GM12872 (cell line): Measurements from ENCODE around the gene ZNF222.

Source experiments
- CTCF ChIP-seq: IDR thresholded peaks from 3 replicates; pipeline ENCODE4 v1.5.1; 2011; ENCODE audit warnings: low read depth, mild to moderate bottlenecking, low read length, moderate library complexity; ENCODE audit not compliant: insufficient read depth

Gene ZNF222

GRCh38 chr19:44025217-44025936 is at the start of gene ZNF222:
Gene ZNF222 (plus strand): TSS chr19:44025379. CDS start chr19:44025437, 58 bp downstream.
- TF ChIP-seq CTCF: no peak

DNA sequence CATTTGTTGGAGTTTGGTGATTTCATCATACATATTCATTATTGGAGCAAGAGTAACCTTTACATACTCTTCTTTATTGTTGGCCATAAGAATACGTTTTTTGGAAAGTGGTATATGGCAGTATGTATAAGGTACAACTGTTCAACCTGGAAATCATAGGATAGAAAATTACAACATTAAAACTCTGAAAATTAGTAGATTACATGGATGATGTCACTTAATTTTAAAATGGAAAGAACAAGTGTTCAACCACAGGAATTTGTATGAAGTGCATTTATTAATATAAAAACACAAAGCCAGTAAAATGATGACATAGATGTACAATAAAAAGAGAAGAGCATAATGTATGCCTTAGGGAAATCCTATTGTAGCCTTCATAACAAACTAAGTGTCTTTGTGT is 48.4 kb upstream of the ZNF222 start:
- TF ChIP-seq CTCF: no peak

DNA sequence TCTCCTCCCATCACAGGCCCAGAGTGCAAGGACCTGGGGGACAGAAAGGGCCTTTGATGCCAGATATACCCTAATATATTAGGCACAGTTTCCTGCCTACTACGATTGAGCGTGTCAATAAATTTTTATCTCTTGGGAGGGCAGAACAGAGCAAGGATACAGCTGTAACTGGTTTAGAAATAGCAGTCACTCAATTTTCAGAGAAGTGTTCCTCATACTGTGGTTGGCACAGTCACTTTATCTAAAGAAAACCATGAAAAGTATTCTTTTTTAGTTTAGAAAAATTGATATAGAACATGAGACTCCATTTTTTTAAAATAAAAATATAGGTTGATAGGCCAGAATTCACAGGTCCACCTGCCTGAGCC is 41.7 kb upstream of the ZNF222 start:
- no peak for TF ChIP-seq CTCF

GRCh38 chr19:43983912-43984686 is 41.1 kb upstream of the ZNF222 start, which contains the start of gene ZNF155:
Gene ZNF155 (plus strand): TSS chr19:43984188. CDS start chr19:43988544, 4,356 bp downstream.
- TF ChIP-seq CTCF: no peak

DNA sequence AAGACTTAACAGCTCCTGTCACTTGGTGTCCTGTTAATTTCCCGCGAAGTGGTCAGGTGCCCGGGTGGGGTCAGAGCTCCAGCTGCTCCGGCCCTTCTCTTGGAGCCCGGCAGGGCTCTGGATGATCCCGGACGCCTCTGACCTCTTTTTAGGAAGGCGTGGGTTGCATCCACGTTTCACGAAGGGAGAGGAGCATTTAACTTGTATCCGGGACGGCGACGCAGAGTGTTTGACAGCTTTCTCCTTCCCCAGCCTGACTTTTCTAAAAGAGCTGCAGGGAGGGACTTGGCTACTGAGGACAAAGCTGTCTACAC is 40.5 kb upstream of the ZNF222 start:
- TF ChIP-seq CTCF: no peak

DNA sequence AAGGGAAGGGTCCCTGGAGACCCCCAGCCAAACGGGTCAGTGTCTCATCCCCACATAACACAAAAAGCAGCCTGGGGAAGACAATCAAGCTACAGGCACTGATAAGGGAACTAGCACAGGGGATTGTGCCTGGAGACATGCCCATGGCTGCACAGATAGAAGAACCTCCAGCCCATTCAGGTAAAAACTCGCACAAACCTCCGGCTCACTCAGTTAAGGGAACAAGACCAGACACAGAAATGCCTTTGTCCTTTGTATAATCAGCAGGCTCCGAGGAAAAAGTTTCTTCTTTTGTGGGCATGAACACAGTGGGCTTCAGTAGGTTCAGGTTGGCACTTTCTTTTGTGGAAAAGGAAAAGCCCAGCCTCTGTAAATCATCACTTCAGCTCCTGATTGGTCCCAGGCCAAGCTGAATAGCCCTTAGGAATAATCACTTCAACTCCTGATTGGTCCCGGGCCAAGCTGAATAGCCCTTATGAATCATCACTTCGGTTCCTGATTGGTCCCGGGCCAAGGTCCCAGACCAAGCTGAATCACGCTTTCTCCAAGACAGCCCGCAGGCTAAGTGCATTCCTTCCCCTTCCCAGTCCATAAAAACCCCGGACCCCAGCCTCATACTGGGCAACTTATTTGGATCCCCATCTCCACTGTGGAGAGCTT is 27.4 kb upstream of the ZNF222 start:
- no peak for TF ChIP-seq CTCF

DNA sequence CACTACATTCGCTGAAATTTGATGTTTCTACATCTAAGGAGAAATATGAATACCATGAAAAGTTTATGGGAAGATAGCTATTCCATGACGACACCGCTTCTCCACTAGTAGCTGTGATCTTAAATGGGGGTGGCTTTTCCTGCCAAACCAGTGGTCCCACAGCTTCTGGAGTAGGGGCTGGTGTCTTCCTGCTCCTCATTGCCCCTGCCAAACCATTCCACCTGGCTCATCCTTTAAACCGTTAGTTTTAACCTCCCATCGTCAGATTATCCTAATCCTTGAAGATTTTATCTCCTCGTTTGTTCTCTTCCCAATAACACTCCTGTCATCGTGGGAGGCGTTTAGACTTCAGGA is 23.0 kb upstream of the ZNF222 start:
- no peak for TF ChIP-seq CTCF
